ENCODE results near the gene LMNA. TPM values are rescaled to one million over a fixed set of nuclear protein-coding genes. Genes with fewer than 3 reads are reported as not detected.
"Not testable (repeated sequence)": the region's sequence is repeated elsewhere in the genome, so short reads cannot be mapped to it uniquely, and the experiment has no call there.

Gene LMNA
- total RNA-seq, 1 experiment from 2014 or later = 944 TPM

DNA sequence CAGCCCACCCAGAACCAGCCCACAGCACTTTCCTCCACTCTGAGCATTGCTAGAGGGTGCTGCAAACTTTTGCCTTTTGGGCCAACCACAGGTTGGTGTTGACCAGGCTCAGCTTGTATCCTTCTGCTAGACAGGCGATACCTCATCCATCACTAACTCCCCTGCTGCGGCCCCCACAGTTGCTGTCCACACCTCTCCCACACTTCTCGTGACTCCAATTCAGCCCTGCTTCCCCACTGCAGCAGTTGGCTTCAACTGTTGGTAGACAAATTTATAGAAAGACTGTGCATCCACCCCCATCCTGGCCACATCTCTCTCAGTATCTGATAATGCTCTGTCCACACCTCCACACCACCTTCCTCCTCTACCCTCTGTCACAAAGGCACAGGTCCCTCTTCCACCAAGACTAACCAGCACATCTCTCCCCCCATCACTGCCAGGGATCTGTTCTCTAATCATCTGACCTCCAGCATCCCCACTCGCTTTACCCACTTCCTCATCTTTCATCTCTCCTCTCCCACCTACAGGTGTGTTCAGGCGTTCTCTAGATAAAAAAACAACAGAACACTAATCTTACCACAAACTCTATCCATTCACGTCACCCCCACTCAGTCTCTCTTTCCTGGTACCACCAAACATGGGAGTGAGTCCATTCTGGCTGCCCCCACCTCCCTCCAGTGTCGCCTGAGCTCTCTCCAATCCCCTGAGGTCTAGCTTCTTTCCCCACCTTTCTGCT, 63.6 kb downstream of the LMNA start:
- Histone ChIP-seq H3K4me1 (replicated peaks) (peaks cover 7% of the 10 kb centered on the region; the same call in 1 of the 2 replicates), H3K27me3 (replicated peaks) (no peaks in the 10 kb centered on the region), H3K4me3 (no peak overlapping the region), H3K9me3 (replicated peaks) (no peaks in the 10 kb centered on the region), H3K36me3 (no peaks in the 10 kb centered on the region), H3K27ac (no peak overlapping the region)
- no peak for DNase-seq (ENCODE audit: low read depth in 1 of 2, low spot score in 2 of 2)

DNA sequence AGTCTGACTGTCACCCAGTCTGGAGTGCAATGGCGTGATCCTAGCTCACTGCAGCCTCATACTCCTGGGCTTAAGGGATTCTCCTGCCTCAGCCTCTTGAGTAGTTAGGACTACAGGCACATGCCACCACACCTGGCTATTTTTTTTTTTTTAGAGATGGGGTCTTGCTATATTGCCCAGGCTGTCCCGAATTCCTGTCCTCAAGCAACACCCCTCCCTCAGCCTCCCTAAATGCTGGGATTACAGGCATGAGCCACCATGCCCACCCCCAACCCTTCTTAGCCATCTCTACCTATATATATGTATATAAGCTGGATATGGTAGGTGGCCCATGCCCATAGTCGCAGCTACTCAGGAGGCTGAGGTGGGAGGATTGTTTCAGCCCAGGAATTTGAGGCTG, 66.0 kb downstream of the LMNA start:
- no peaks in the 10 kb centered on the region for H3K9me3 ChIP-seq (replicated peaks)
- H3K36me3 ChIP-seq = no peaks in the 10 kb centered on the region
- no peak overlapping the region for H3K4me3 ChIP-seq
- peaks cover 7% of the 10 kb centered on the region; the same call in 1 of the 2 replicates for H3K4me1 ChIP-seq (replicated peaks)
- no peak for DNase-seq (ENCODE audit: low read depth in 1 of 2, low spot score in 2 of 2)
- H3K27me3 ChIP-seq (replicated peaks) = no peaks in the 10 kb centered on the region
- H3K27ac ChIP-seq = no peak overlapping the region

- H3K4me3 ChIP-seq; H3K9me3 ChIP-seq (replicated peaks); H3K4me1 ChIP-seq (replicated peaks); H3K27ac ChIP-seq; H3K36me3 ChIP-seq; H3K27me3 ChIP-seq (replicated peaks); DNase-seq (ENCODE audit: low read depth in 1 of 2, low spot score in 2 of 2): not testable (repeated sequence)
Measured at GRCh38 chr1:156181391-156181924, 66.9 kb downstream of the LMNA start.

- not testable (repeated sequence) for H3K9me3 ChIP-seq (replicated peaks); H3K27me3 ChIP-seq (replicated peaks); H3K27ac ChIP-seq; DNase-seq (ENCODE audit: low read depth in 1 of 2, low spot score in 2 of 2); H3K4me1 ChIP-seq (replicated peaks); H3K36me3 ChIP-seq; H3K4me3 ChIP-seq
Measured at GRCh38 chr1:156182010-156182779, 67.7 kb downstream of the LMNA start.

GRCh38 chr1:156186347-156187177, 72.1 kb downstream of the LMNA start:
- not testable (repeated sequence) for H3K9me3 ChIP-seq (replicated peaks); H3K27ac ChIP-seq; H3K27me3 ChIP-seq (replicated peaks); H3K4me1 ChIP-seq (replicated peaks); DNase-seq (ENCODE audit: low read depth in 1 of 2, low spot score in 2 of 2); H3K4me3 ChIP-seq; H3K36me3 ChIP-seq

Other genes starting within 250 kb of the LMNA start
- gene RIT1, start 203.4 kb upstream of the LMNA start, total RNA-seq (2014; rRNA removed; shearing (Covaris generic)) = 47.4 and 73.8 TPM in 2 replicates
- gene KHDC4, start 180.3 kb upstream of the LMNA start, total RNA-seq (2014; rRNA removed; shearing (Covaris generic)) = 31.5 and 63.9 TPM in 2 replicates
- gene RXFP4, start 173.1 kb upstream of the LMNA start, total RNA-seq (2014; rRNA removed; shearing (Covaris generic)) = not detected in 2 replicates
- 49.8 and 81.1 TPM in 2 replicates for gene ARHGEF2, start 136.2 kb upstream of the LMNA start, total RNA-seq (2014; rRNA removed; shearing (Covaris generic))
- 507 and 546 TPM in 2 replicates for gene SSR2, start 93.8 kb upstream of the LMNA start, total RNA-seq (2014; rRNA removed; shearing (Covaris generic))
- 11.4 and 18.2 TPM in 2 replicates for gene UBQLN4, start 60.9 kb upstream of the LMNA start, total RNA-seq (2014; rRNA removed; shearing (Covaris generic))
- gene LAMTOR2, start 59.9 kb upstream of the LMNA start, total RNA-seq (2014; rRNA removed; shearing (Covaris generic)) = 49.0 and 55.8 TPM in 2 replicates
- not detected in 2 replicates for gene RAB25, start 53.6 kb upstream of the LMNA start, total RNA-seq (2014; rRNA removed; shearing (Covaris generic))
- 0.13 and 1.1 TPM in 2 replicates for gene MEX3A, start 32.2 kb upstream of the LMNA start, total RNA-seq (2014; rRNA removed; shearing (Covaris generic))
- gene SEMA4A, start 38.9 kb downstream of the LMNA start, total RNA-seq (2014; rRNA removed; shearing (Covaris generic)) = 0.16 and 1.8 TPM in 2 replicates
- 16.4 and 17.9 TPM in 2 replicates for gene SLC25A44, start 79.4 kb downstream of the LMNA start, total RNA-seq (2014; rRNA removed; shearing (Covaris generic))
- 85.6 and 100 TPM in 2 replicates for gene PMF1, start 98.3 kb downstream of the LMNA start, total RNA-seq (2014; rRNA removed; shearing (Covaris generic))
- not detected in 2 replicates for gene BGLAP, start 127.5 kb downstream of the LMNA start, total RNA-seq (2014; rRNA removed; shearing (Covaris generic))
- 0.16 and 0.32 TPM in 2 replicates for gene PAQR6, start 133.3 kb downstream of the LMNA start, total RNA-seq (2014; rRNA removed; shearing (Covaris generic))
- gene SMG5, start 168.1 kb downstream of the LMNA start, total RNA-seq (2014; rRNA removed; shearing (Covaris generic)) = 49.8 and 68.2 TPM in 2 replicates
- 0.69 and 1.9 TPM in 2 replicates for gene TMEM79, start 169.6 kb downstream of the LMNA start, total RNA-seq (2014; rRNA removed; shearing (Covaris generic))
- gene GLMP, start 181.0 kb downstream of the LMNA start, total RNA-seq (2014; rRNA removed; shearing (Covaris generic)) = 30.0 and 32.0 TPM in 2 replicates
- gene VHLL, start 184.6 kb downstream of the LMNA start, total RNA-seq (2014; rRNA removed; shearing (Covaris generic)) = not detected in 2 replicates
- gene CCT3, start 223.6 kb downstream of the LMNA start, total RNA-seq (2014; rRNA removed; shearing (Covaris generic)) = 406 and 520 TPM in 2 replicates
- gene TSACC, start 223.8 kb downstream of the LMNA start, total RNA-seq (2014; rRNA removed; shearing (Covaris generic)) = not detected in 2 replicates